ENCODE results near the gene TESMIN.

Gene TESMIN

DNA sequence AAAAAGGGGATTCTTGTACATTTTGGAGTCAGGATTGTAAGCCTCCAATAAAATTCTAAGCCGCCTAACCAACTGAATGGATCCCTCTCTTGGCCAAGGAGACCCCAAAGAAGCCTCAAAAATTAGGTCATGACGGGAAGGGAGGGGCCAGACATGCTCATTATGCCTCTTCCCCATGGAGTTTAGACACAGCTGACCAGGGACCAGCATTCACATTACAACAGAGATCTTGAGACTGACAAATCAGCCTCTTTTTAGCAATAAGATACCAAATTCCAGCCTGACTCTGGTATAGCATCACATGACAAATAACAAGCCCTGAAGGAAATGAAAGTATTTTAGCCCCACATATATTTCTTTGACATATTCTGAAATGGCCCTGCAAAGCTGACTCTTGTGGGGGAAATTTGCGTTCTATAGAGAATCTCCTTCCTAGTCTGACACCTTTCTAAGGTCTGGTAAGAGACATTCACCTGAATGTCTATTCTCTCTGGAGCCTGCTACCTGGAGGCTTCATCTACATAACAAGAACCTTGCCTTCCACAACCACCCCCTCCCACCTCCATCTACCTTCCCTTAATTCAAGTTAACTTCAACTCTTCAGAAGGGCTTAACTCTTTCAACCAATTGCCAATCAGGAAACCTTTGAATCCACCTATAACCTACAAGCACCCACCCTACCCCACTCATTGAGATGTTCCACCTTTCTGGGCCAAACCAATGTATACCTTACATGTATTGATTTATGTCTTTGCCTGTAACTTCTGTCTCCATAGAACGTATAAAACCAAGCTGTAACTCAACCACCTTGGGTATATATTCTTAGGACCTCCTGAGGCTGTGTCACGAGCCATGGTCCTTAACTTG is 56.7 kb downstream of the TESMIN start:
- no peak for DNase-seq (ENCODE audit: extremely low read depth, insufficient read length)
- no peak overlapping the region for H3K4me3 ChIP-seq (replicated peaks; ENCODE audit: low read depth, low read length)
- H3K36me3 ChIP-seq (ENCODE audit: control insufficient read depth, insufficient read depth, low read length): no peaks in the 10 kb centered on the region
- TF ChIP-seq, protein P1, sequence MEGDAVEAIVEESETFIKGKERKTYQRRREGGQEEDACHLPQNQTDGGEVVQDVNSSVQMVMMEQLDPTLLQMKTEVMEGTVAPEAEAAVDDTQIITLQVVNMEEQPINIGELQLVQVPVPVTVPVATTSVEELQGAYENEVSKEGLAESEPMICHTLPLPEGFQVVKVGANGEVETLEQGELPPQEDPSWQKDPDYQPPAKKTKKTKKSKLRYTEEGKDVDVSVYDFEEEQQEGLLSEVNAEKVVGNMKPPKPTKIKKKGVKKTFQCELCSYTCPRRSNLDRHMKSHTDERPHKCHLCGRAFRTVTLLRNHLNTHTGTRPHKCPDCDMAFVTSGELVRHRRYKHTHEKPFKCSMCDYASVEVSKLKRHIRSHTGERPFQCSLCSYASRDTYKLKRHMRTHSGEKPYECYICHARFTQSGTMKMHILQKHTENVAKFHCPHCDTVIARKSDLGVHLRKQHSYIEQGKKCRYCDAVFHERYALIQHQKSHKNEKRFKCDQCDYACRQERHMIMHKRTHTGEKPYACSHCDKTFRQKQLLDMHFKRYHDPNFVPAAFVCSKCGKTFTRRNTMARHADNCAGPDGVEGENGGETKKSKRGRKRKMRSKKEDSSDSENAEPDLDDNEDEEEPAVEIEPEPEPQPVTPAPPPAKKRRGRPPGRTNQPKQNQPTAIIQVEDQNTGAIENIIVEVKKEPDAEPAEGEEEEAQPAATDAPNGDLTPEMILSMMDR (IDR thresholded peaks at IDR 0.05; ENCODE audit: insufficient read depth, low read length, poor library complexity, severe bottlenecking): no peak
- peaks cover 2% of the 10 kb centered on the region for H3K27me3 ChIP-seq (replicated peaks; ENCODE audit: control insufficient read depth, insufficient read depth, low read length)

- Histone ChIP-seq H3K36me3 (ENCODE audit: control insufficient read depth, insufficient read depth, low read length) (no peaks in the 10 kb centered on the region), H3K4me3 (replicated peaks; ENCODE audit: low read depth, low read length) (no peak overlapping the region), H3K27me3 (replicated peaks; ENCODE audit: control insufficient read depth, insufficient read depth, low read length) (peaks cover 2% of the 10 kb centered on the region)
- DNase-seq (ENCODE audit: extremely low read depth, insufficient read length): no peak
- TF ChIP-seq, protein P1 (IDR thresholded peaks at IDR 0.05; ENCODE audit: insufficient read depth, low read length, poor library complexity, severe bottlenecking): no peak
These were observed 57.8 kb downstream of the TESMIN start for GRCh38 chr11:68693484-68693882.

DNA sequence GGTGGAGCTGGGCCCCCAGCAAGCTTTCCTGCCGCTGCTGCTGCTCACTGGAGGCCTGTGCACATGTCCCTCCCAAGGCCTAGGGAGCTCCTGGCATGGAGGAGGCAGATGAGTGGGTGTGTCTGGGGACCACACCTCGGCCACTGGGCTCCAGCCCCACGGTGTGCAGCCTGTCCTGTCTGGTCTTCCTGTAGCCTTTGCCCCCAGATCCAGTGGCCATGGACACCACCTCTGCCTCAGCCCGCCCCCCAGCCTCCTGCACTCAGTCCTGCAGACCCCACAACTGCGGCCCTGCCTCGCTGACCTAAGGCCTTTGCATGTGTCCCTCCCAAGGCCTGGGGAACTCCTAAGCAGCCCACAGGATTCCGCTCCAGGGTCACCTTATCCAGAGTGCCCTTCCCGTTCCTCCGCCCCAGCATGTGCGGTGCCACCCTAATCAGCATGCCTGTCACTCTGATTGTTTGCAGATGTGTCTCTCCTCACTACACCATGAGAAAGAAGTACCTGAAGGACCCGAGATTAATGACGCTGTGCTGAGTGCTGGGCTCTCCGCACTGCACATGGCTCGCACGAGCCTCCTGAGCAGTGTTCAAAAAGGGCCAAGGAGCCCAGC is 58.3 kb downstream of the TESMIN start:
- DNase-seq (ENCODE audit: extremely low read depth, insufficient read length): no peak
- Histone ChIP-seq H3K27me3 (replicated peaks; ENCODE audit: control insufficient read depth, insufficient read depth, low read length) (peaks cover 2% of the 10 kb centered on the region), H3K36me3 (ENCODE audit: control insufficient read depth, insufficient read depth, low read length) (no peaks in the 10 kb centered on the region), H3K4me3 (replicated peaks; ENCODE audit: low read depth, low read length) (no peak overlapping the region)
- TF ChIP-seq, protein P1 (IDR thresholded peaks at IDR 0.05; ENCODE audit: insufficient read depth, low read length, poor library complexity, severe bottlenecking): no peak

GRCh38 chr11:68692115-68692514 is 59.2 kb downstream of the TESMIN start:
- Histone ChIP-seq H3K36me3 (ENCODE audit: control insufficient read depth, insufficient read depth, low read length) (no peaks in the 10 kb centered on the region), H3K4me3 (replicated peaks; ENCODE audit: low read depth, low read length) (no peak overlapping the region), H3K27me3 (replicated peaks; ENCODE audit: control insufficient read depth, insufficient read depth, low read length) (peaks cover 2% of the 10 kb centered on the region)
- TF ChIP-seq, protein P1 (IDR thresholded peaks at IDR 0.05; ENCODE audit: insufficient read depth, low read length, poor library complexity, severe bottlenecking): no peak
- no peak for DNase-seq (ENCODE audit: extremely low read depth, insufficient read length)

- no peak for DNase-seq (ENCODE audit: extremely low read depth, insufficient read length)
- H3K36me3 ChIP-seq (ENCODE audit: control insufficient read depth, insufficient read depth, low read length): no peaks in the 10 kb centered on the region
- H3K4me3 ChIP-seq (replicated peaks; ENCODE audit: low read depth, low read length): no peak overlapping the region
- H3K27me3 ChIP-seq (replicated peaks; ENCODE audit: control insufficient read depth, insufficient read depth, low read length): peaks cover 2% of the 10 kb centered on the region
- TF ChIP-seq, protein P1 (IDR thresholded peaks at IDR 0.05; ENCODE audit: insufficient read depth, low read length, poor library complexity, severe bottlenecking): no peak
These were observed 59.9 kb downstream of the TESMIN start for GRCh38 chr11:68691402-68691784.

Data from GM06990 (cell line).